Body of pancreas (tissue), 4 donors: ENCODE measurements around the gene POLD2.

Source experiments
- CTCF ChIP-seq, 7 experiments: fragments of 450-650 bp in 4 of 7; fragments of 200-600 bp in 3 of 7; sonication (generic) in 3 of 7; IDR thresholded peaks; one replicate each; pipeline ENCODE4 v1.5.1; 2016 to 2019; ENCODE audit warnings: antibody characterized with exemption in 7 of 7
- POLR2A ChIP-seq, 3 donors: fragments of 450-650 bp; IDR thresholded peaks; one replicate each; pipeline ENCODE4 v1.6.1; 2016; ENCODE audit warnings: antibody characterized with exemption in 3 of 3, mild to moderate bottlenecking in 2 of 3

GRCh38 chr7:44140341-44140740 is 17.0 kb upstream of the POLD2 start:
- TF ChIP-seq CTCF (IDR thresholded peaks at IDR 0.05): no peak
- TF ChIP-seq POLR2A (IDR thresholded peaks at IDR 0.05): no peak
